ENCODE results near the gene NPTX1.

NPTX1 gene

GRCh38 chr17:80427366-80428282 is 48.8 kb downstream of the NPTX1 start:
- H3K4me3 ChIP-seq (ENCODE audit: low read depth, low read length), result no peak overlapping the region
- in situ Hi-C loops (cut with HindIII; ENCODE audit: low sequenced_read_pairs), result loop anchor here (25.0 kb wide), 2 partner anchors 535 to 660 kb away; no protein-coding TSS in a partner anchor
- no peak for DNase-seq (ENCODE audit: low read depth)
- TF ChIP-seq, protein P1, sequence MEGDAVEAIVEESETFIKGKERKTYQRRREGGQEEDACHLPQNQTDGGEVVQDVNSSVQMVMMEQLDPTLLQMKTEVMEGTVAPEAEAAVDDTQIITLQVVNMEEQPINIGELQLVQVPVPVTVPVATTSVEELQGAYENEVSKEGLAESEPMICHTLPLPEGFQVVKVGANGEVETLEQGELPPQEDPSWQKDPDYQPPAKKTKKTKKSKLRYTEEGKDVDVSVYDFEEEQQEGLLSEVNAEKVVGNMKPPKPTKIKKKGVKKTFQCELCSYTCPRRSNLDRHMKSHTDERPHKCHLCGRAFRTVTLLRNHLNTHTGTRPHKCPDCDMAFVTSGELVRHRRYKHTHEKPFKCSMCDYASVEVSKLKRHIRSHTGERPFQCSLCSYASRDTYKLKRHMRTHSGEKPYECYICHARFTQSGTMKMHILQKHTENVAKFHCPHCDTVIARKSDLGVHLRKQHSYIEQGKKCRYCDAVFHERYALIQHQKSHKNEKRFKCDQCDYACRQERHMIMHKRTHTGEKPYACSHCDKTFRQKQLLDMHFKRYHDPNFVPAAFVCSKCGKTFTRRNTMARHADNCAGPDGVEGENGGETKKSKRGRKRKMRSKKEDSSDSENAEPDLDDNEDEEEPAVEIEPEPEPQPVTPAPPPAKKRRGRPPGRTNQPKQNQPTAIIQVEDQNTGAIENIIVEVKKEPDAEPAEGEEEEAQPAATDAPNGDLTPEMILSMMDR (IDR thresholded peaks at IDR 0.05; ENCODE audit: low read depth, low read length, missing control alignments), result no peak

- in situ Hi-C loops (cut with HindIII; ENCODE audit: low sequenced_read_pairs), result loop anchor here (25.0 kb wide), 2 partner anchors 536 to 661 kb away; no protein-coding TSS in a partner anchor
- TF ChIP-seq, protein P1 (IDR thresholded peaks at IDR 0.05; ENCODE audit: low read depth, low read length, missing control alignments), result peak; percentile 93
- H3K4me3 ChIP-seq (ENCODE audit: low read depth, low read length), result no peak overlapping the region
- peak; percentile 18 for DNase-seq (ENCODE audit: low read depth)
Observed at GRCh38 chr17:80426671-80427326, 49.6 kb downstream of the NPTX1 start.

GRCh38 chr17:80425835-80426426 is 50.5 kb downstream of the NPTX1 start:
- TF ChIP-seq, protein P1 (IDR thresholded peaks at IDR 0.05; ENCODE audit: low read depth, low read length, missing control alignments), result no peak
- DNase-seq (ENCODE audit: low read depth), result no peak
- in situ Hi-C loops (cut with HindIII; ENCODE audit: low sequenced_read_pairs), result loop anchor here (25.0 kb wide), 2 partner anchors 536 to 661 kb away; no protein-coding TSS in a partner anchor
- no peak overlapping the region for H3K4me3 ChIP-seq (ENCODE audit: low read depth, low read length)

- in situ Hi-C loops (cut with HindIII; ENCODE audit: low sequenced_read_pairs), result loop anchor here (25.0 kb wide), 2 partner anchors 537 to 662 kb away; no protein-coding TSS in a partner anchor
- TF ChIP-seq, protein P1 (IDR thresholded peaks at IDR 0.05; ENCODE audit: low read depth, low read length, missing control alignments), result no peak
- no peak overlapping the region for H3K4me3 ChIP-seq (ENCODE audit: low read depth, low read length)
- DNase-seq (ENCODE audit: low read depth), result no peak
Observed at GRCh38 chr17:80424878-80425765, 51.3 kb downstream of the NPTX1 start.

DNA sequence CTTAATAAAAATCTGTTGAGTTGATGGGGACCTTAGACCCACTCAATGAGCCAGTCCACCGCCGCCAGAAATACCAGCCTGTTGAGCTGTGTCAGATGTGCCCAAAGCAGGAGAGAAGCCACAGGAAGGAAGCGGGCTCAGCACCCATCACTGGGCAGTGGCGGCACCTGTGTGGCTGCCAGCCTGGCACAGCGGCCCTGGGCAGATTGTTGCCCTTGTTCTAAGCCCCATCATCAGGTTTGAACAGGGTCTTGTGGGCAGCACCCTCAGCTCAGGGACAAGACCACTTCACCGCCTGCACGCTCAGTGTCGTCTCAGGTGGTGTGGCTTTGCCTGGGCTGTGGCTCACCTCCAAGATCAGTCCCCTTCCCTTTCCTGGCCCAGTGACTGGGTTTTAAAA is 52.1 kb downstream of the NPTX1 start:
- TF ChIP-seq, protein P1 (IDR thresholded peaks at IDR 0.05; ENCODE audit: low read depth, low read length, missing control alignments), result no peak
- no peak for DNase-seq (ENCODE audit: low read depth)
- in situ Hi-C loops (cut with HindIII; ENCODE audit: low sequenced_read_pairs), result no loop called here
- H3K4me3 ChIP-seq (ENCODE audit: low read depth, low read length), result no peak overlapping the region

Measured in astrocyte of the cerebellum (primary cell).